HG03064 (cell line): ENCODE data around the gene GNAT3.

ENCODE experiments used
- ATAC-seq: cut with Tn5 transposase; IDR thresholded peaks from one replicate; pipeline ENCODE4 v1.9.1; 2021; ENCODE audit warnings: low read depth; ENCODE audit not compliant: unreplicated experiment

Gene GNAT3

DNA sequence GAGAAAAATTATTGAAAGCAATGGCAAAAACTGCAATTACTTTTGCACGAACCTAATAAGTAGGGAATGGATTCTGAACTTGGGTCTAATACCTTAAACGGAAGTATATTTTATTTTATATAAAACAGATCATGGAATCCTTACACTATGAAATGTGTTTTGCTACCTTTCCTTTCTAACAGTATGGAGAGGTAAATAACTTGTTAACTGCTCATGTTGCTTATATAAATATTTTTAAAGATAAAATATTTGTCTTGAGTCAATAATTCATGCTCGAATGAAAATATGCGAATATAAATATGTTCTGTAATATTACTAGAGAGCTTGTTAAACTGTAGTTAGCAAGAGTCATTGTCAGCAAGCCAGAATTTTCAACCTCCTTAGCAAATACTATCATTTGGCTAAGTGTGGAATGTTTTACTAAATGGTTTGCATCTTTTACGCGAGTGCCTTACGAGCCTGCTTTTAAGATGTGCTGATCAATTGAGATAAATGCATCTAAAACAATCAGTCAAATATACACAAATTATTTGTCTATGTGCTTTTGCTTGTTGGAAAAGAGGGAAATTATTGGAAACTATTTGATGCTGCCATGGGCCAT is 5.9 kb downstream of the GNAT3 start:
- ATAC-seq = no peak

GRCh38 chr7:80500325-80500724 is 11.5 kb downstream of the GNAT3 start:
- no peak for ATAC-seq

- ATAC-seq = no peak
Measured at GRCh38 chr7:80499350-80499953, 12.4 kb downstream of the GNAT3 start.

GRCh38 chr7:80498481-80499349 is 13.1 kb downstream of the GNAT3 start:
- no peak for ATAC-seq

DNA sequence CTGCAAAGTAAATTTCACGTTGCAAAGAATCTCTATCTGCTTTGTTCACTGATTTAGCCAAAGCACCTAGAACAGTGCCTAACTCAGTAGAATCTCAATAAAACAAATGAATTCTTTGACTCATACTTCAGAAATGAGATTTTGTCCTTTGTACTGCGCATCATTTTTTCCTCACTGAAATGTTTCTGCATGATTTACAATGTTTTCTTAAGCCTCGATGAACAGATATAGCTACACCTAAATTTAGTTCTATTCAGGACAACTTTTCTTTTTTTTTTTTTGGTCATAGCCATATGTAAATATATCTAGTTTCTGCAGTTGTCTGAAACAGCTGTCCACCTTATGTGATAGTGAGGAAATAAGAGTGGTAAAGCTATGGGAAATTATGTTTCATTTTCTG is 15.3 kb downstream of the GNAT3 start:
- no peak for ATAC-seq

DNA sequence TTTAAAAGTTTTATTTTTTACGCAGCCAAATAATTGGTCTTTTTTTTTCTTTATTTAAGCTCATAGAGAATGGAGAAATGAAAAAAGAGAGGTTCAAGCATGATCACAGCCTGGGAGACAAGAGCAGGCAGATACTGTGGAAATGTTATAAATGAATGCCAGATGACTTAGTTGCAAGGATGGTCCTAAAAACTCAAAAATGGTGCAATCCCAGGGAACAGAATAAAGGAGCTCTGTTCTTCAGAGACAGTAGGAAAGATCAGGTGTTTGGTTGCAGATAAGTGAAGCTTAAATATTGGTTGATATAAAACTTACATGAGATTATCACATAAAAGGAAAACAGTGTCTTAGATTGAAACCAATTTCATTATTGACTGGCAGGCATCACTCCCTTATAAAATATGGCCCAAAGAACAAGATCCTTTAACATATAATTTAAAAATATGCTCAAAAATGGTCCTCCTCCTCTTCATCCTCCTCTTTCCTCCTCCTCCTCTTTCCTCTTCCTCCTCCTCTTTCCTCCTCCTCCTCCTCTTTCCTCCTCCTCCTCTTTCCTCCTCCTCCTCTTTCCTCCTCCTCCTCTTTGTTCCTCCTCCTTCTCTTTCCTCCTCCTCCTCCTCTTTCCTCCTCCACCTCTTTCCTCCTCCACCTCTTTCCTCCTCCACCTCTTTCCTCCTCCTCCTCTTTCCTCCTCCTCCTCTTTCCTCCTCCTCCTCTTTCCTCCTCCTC is 18.6 kb downstream of the GNAT3 start:
- no peak for ATAC-seq

GRCh38 chr7:80491462-80491861 is 20.4 kb downstream of the GNAT3 start:
- ATAC-seq = no peak

- no peak for ATAC-seq
Measured at GRCh38 chr7:80488851-80489370, 23.0 kb downstream of the GNAT3 start.

DNA sequence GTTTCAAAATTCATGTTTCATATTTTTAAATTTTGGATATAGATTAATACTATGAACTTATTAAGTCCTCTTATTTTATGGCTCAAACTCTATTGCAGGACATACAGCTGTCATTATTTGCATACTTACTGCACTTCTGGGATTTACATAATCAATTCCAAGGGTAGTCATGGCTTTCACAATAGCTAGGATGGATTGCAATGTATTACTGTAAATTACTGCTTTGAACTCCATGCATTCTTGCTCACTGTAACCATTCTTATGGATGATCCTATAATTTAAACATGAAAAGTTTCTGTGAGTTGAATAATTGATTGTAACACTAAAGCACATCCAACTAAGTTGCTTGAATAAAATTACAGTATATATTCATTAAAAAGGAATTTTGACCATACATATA is 23.5 kb downstream of the GNAT3 start:
- ATAC-seq = no peak

DNA sequence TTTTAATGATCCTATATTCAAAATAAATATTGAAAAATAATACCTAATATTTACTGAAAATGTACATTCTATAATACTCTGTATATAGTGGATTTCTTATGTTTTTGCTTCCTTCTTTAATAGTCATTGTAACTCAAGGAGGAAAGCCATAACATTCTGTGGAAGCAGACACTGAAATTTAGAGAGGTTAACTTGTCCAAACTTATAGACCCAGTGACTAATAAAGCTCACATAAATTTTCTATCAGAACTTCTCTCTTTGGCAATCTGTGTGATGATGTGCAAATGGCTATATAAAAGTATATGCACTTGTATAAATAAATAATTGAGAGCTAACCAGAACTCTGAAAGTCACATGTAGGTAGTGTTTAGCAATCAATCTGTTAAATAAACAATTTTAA is 26.1 kb downstream of the GNAT3 start:
- no peak for ATAC-seq

GRCh38 chr7:80482950-80483349 is 28.9 kb downstream of the GNAT3 start:
- ATAC-seq = no peak

- no peak for ATAC-seq
Measured at GRCh38 chr7:80481196-80481884, 30.5 kb downstream of the GNAT3 start.

DNA sequence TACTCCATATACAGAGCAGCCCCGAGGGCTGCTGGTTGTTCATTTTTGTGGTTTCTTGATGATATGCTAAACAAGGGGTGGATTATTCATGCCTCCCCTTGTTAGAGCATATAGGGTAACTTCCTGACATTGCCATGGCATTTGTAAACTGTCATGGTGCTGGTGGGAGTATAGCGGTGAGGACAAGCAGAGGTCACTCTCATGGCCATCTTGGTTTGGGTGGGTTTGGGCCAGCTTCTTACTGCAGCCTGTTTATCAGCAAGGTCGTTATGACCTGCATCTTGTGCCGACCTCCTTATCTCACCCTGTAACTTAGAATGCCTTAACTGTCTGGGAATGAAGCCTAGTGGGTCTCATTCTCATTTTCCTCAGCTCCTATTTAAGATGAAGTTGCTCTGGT is 31.3 kb downstream of the GNAT3 start:
- ATAC-seq = no peak

- ATAC-seq = no peak
Measured at GRCh38 chr7:80478683-80479082, 33.2 kb downstream of the GNAT3 start.

DNA sequence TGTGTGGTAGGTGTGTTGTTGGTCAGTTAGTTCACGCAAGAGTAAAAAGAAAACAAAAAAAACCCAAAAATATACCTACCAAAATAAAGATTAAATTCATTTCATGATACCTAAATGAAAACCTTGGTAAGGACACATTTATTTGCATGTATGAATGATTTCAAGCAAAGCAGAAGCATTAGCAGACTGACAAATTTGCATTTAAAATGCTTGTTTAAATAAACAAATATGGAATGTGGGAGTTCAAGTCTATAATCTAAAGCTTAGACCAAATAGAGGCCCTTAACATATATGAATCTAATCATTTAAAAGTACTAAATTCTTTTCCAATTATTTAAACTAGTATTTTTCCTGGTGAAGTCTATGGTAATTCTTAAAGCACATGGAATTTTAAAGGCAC is 35.8 kb downstream of the GNAT3 start:
- no peak for ATAC-seq

DNA sequence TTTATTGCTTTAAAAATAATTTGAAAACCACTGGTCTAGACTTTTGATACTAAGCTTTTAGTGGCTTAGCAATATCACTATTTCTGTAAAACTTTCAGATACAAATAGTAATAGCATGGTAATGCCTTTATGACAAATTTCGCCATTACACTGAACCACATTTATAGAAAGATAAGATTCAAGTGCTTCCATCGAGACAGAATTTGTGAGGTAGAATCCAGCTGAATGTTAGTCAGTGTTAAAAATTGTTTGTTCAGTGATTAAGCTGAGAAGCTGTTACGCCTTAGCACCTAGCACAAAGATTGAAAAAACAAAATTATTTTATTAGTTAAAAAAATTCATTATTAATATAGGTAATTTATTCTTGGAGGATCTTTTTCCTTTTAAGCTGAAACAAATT is 36.5 kb downstream of the GNAT3 start:
- no peak for ATAC-seq

GRCh38 chr7:80473751-80474150 is 38.1 kb downstream of the GNAT3 start:
- ATAC-seq = no peak

- ATAC-seq = no peak
Measured at GRCh38 chr7:80472491-80473200, 39.2 kb downstream of the GNAT3 start.

DNA sequence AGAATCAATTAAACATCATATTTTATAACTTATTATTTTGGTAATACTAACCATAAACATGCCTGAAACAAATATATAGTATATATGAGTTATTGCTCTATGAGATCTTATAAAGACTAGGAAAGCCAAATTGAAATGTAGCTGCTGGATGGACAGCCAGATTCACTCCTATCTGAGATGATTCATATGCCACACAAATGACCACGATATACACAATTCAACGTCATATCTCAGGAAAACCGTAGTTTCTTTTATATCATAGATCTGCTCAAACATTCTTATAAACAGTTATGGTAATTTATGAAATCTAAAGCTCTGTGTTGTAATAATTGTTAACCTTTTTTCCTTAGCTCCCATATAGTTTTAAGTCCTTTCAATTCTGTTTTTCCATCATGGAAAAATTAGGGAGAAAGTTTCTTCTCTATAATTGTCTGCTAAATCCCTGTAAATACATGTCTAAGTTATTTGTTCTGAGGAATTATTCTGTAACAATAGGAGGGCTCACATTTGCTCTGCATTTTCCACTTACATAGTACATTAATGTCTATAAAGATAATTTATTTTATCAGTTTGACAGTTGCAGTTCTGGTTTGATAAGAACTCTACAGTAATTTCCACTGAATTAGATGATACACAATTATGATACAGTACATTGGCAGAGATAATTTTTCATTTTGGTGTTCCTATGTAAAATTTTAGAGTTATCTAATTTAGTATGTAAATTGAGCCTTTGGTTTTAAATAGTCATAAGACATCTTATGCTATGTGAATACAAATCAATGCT is 42.7 kb downstream of the GNAT3 start:
- no peak for ATAC-seq
